PC-3 (cell line): Measurements from ENCODE around the gene DHRS3. TPM values are rescaled to one million over a fixed set of nuclear protein-coding genes. Genes with fewer than 3 reads are reported as not detected.

ENCODE experiments used
- ATAC-seq: fragments of 200-7000 bp; cut with Tn5 transposase; 2 replicates; pipeline ENCODE4 v1.9.1; 2020; ENCODE audit warnings: mild to moderate bottlenecking, moderate library complexity
- BruUV-seq: library from RNA; stranded (reverse); fragments of 400-500 nt; replicated peaks from 2 replicates; lab custom pipeline; 2021; lab: Mats Ljungman, UMichigan
- CTCF ChIA-PET: fragments of 300-600 bp; sonication (Branson Sonifier 250); formaldehyde crosslinking; loops from one replicate; lab custom pipeline; 2022; ENCODE audit warnings: antibody characterized with exemption; lab: Charles Lee
- POLR2A ChIA-PET: fragments of 300-600 bp; sonication (Branson Sonifier 250); formaldehyde crosslinking; loops from one replicate; lab custom pipeline; 2022; ENCODE audit warnings: antibody characterized with exemption; ENCODE audit not compliant: unreplicated experiment; lab: Charles Lee
- DNase-seq: peaks from one replicate; pipeline ENCODE4 v3.0.0-alpha.2; 2015
- H2AFZ ChIP-seq: fragments of 300-600 bp; sonication (generic); 2 replicates; pipeline ENCODE4 v1.6.0; 2016; ENCODE audit warnings: antibody characterized with exemption, low read length
- H3F3A ChIP-seq: fragments of 300-600 bp; sonication (generic); one replicate; pipeline ENCODE4 v1.6.0; 2017; ENCODE audit warnings: antibody characterized with exemption, low read length, control low read depth, mild to moderate bottlenecking; ENCODE audit not compliant: unreplicated experiment
- H3K27ac ChIP-seq: fragments of 300-600 bp; sonication (generic); 2 replicates; pipeline ENCODE4 v1.5.1; 2016; ENCODE audit warnings: mild to moderate bottlenecking, low read length
- H3K27me3 ChIP-seq: fragments of 300-600 bp; sonication (generic); 2 replicates; pipeline ENCODE4 v1.6.1; 2016; ENCODE audit warnings: low read length, mixed read lengths
- H3K36me3 ChIP-seq: fragments of 300-600 bp; sonication (generic); 2 replicates; pipeline ENCODE4 v1.6.1; 2016; ENCODE audit warnings: low read depth, mixed run types, low read length, mixed read lengths
- H3K4me1 ChIP-seq: fragments of 300-600 bp; sonication (generic); 2 replicates; pipeline ENCODE4 v1.5.1; 2016; ENCODE audit warnings: low read length; ENCODE audit not compliant: insufficient read depth
- H3K4me2 ChIP-seq: fragments of 300-600 bp; sonication (generic); 2 replicates; pipeline ENCODE4 v1.6.0; 2016; ENCODE audit warnings: low read length
- H3K4me3 ChIP-seq: fragments of 300-600 bp; sonication (generic); 2 replicates; pipeline ENCODE4 v1.5.1; 2016; ENCODE audit warnings: mild to moderate bottlenecking, low read length, mixed read lengths
- H3K79me2 ChIP-seq: fragments of 300-600 bp; sonication (generic); 2 replicates; pipeline ENCODE4 v1.6.1; 2017; ENCODE audit warnings: low read length, mixed read lengths
- H3K9ac ChIP-seq: fragments of 300-600 bp; sonication (generic); 2 replicates; pipeline ENCODE4 v1.6.0; 2016; ENCODE audit warnings: mild to moderate bottlenecking, low read length
- H3K9me2 ChIP-seq: fragments of 300-600 bp; sonication (generic); replicated peaks from 2 replicates; pipeline ENCODE4 v1.6.1; 2016; ENCODE audit warnings: mixed run types, low read length, mixed read lengths
- H3K9me3 ChIP-seq: fragments of 300-600 bp; sonication (generic); 2 replicates; pipeline ENCODE4 v1.6.1; 2016; ENCODE audit warnings: low read length, mixed read lengths
- H4K20me1 ChIP-seq: fragments of 300-600 bp; sonication (generic); 2 replicates; pipeline ENCODE4 v1.6.1; 2016; ENCODE audit warnings: low read length, mixed read lengths
- CTCF ChIP-seq: fragments of 300-600 bp; sonication (generic); conservative IDR thresholded peaks from 2 replicates; pipeline ENCODE4 v1.5.1; 2017; ENCODE audit warnings: antibody characterized with exemption, low read depth, mild to moderate bottlenecking, low read length
- EZH2 ChIP-seq: fragments of 300-600 bp; sonication (generic); IDR thresholded peaks from one replicate; pipeline ENCODE4 v1.6.1; 2017; ENCODE audit warnings: antibody characterized with exemption, mild to moderate bottlenecking, low read length; ENCODE audit not compliant: unreplicated experiment
- EZH2phosphoT487 ChIP-seq: fragments of 300-600 bp; sonication (generic); IDR thresholded peaks from 2 replicates; pipeline ENCODE4 v1.6.1; 2018; ENCODE audit warnings: mild to moderate bottlenecking, antibody characterized with exemption, low read length, borderline replicate concordance
- intact Hi-C: fragments of 100-400 bp; cut with micrococcal nuclease; formaldehyde crosslinking; loops from 2 replicates; pipeline ENCODE4 v1.9.0; 2023
- total RNA-seq: library from RNA; depleted of rRNA; stranded (reverse); fragments of >200 nt; gene quantifications from 2 replicates; pipeline ENCODE4 v1.2.3, GENCODE V29; 2014

The DHRS3 gene
- total RNA-seq, 1 experiment from 2014 or later, result 105 TPM

- H2AFZ ChIP-seq, result peak overlapping the region; percentile 54; the same call in 1 of the 2 replicates
- H4K20me1 ChIP-seq, result no peaks in the 10 kb centered on the region
- H3K9ac ChIP-seq, result no peak overlapping the region; the same call in 1 of the 2 replicates
- CTCF ChIA-PET, result no interaction called here
- TF ChIP-seq CTCF (no peak), EZH2phosphoT487 (no peak), EZH2 (no peak)
- no peak overlapping the region; the same call in 1 of the 2 replicates for H3K4me3 ChIP-seq
- no peaks in the 10 kb centered on the region for H3K27me3 ChIP-seq
- intact Hi-C loops, result loop anchor here (1.0 kb wide), 2 partner anchors 22 to 50 kb away; no protein-coding TSS in a partner anchor
- peak overlapping the region; percentile 70 for H3K27ac ChIP-seq
- ATAC-seq, result peak; percentile 91
- POLR2A ChIA-PET, result interaction anchor here (0.6 kb wide), 1 partner anchor 49 kb away, joined by 3 read pairs; no protein-coding TSS in a partner anchor
- no peaks in the 10 kb centered on the region for H3K36me3 ChIP-seq
- H3K4me1 ChIP-seq, result peaks cover 32% of the 10 kb centered on the region
- no peaks in the 10 kb centered on the region for H3F3A ChIP-seq
- no peaks in the 10 kb centered on the region for H3K9me3 ChIP-seq
- DNase-seq, result peak; percentile 89
- H3K9me2 ChIP-seq, result no peaks in the 10 kb centered on the region
- BruUV-seq, result no TSS peak
- no peaks in the 10 kb centered on the region for H3K79me2 ChIP-seq
- peak overlapping the region; percentile 60 for H3K4me2 ChIP-seq
These were observed 89.8 kb downstream of the DHRS3 start for GRCh38 chr1:12528021-12528852.

DNA sequence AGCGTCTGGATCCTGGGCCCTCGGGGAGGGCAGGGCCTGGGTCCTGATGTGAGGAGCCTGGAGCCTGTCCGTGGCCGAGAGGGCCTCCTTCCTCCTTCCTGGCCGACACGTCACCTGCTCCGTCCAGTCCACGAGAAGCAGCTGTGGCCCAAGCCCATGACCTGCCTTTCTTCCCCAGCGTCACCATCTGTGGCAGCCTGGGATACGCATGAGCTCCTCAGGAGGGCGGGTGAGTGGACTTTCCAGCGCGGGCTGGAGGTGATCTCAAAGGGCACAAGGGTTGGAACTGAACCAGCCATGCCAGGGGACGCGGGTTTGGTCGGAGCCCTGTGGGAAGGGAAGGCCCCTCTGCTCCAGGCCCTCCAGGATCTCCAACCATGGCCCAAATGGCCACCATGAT is 90.4 kb downstream of the DHRS3 start:
- H3K4me3 ChIP-seq, result no peak overlapping the region
- H3K9me2 ChIP-seq, result no peaks in the 10 kb centered on the region
- BruUV-seq, result no TSS peak
- ChIA-PET POLR2A (interaction anchor here (0.6 kb wide), 1 partner anchor 49 kb away, joined by 3 read pairs; no protein-coding TSS in a partner anchor), CTCF (no interaction called here)
- H3K9me3 ChIP-seq, result no peaks in the 10 kb centered on the region
- no peak for TF ChIP-seq EZH2phosphoT487
- TF ChIP-seq CTCF, result no peak
- no peak for TF ChIP-seq EZH2
- ATAC-seq, result no peak
- intact Hi-C loops, result no loop called here
- H3K4me1 ChIP-seq, result peaks cover 32% of the 10 kb centered on the region
- DNase-seq, result no peak
- no peak overlapping the region for H3K9ac ChIP-seq
- no peaks in the 10 kb centered on the region for H3F3A ChIP-seq
- no peaks in the 10 kb centered on the region for H3K79me2 ChIP-seq
- H2AFZ ChIP-seq, result no peak overlapping the region
- H3K27ac ChIP-seq, result peak overlapping the region; percentile 70
- H3K4me2 ChIP-seq, result peak overlapping the region; percentile 60; the same call in 1 of the 2 replicates
- H3K27me3 ChIP-seq, result no peaks in the 10 kb centered on the region
- H4K20me1 ChIP-seq, result no peaks in the 10 kb centered on the region
- H3K36me3 ChIP-seq, result no peaks in the 10 kb centered on the region
